GM23338 (cell line): ENCODE results near the gene AKTIP.

Source experiments
- CREB1 ChIP-seq: fragments of 250-450 bp; sonication (Bioruptor Pico); IDR thresholded peaks from 2 replicates; pipeline ENCODE4 v1.5.0; 2020; ENCODE audit warnings: low read depth, mild to moderate bottlenecking, moderate library complexity
- CTCF ChIP-seq, 2 experiments: fragments of 200-600 bp in 1 of 2; sonication (generic) in 1 of 2; conservative IDR thresholded peaks; 2 replicates each; pipeline versions ENCODE4 v1.5.1 to v1.6.1; 2016 to 2017; ENCODE audit warnings: antibody characterized with exemption in 2 of 2, low read depth in 2 of 2, mild to moderate bottlenecking in 2 of 2, moderate library complexity in 1 of 2
- EZH2 ChIP-seq: fragments of 200-600 bp; sonication (generic); IDR thresholded peaks from one replicate; pipeline ENCODE4 v1.8.0; 2017; ENCODE audit warnings: antibody characterized with exemption, mild to moderate bottlenecking, low read depth; ENCODE audit not compliant: unreplicated experiment
- EZH2phosphoT487 ChIP-seq: fragments of 200-600 bp; sonication (generic); IDR thresholded peaks from one replicate; pipeline ENCODE4 v1.8.1; 2018; ENCODE audit warnings: antibody characterized with exemption; ENCODE audit not compliant: unreplicated experiment
- JUNB ChIP-seq: IDR thresholded peaks from one replicate; pipeline ENCODE4 v1.6.1; 2016; ENCODE audit warnings: antibody characterized with exemption; ENCODE audit not compliant: unreplicated experiment
- POLR2AphosphoS5 ChIP-seq: IDR thresholded peaks from 2 replicates; pipeline ENCODE4 v1.6.1; 2016; ENCODE audit warnings: antibody characterized with exemption, low read depth
- REST ChIP-seq: IDR thresholded peaks from one replicate; pipeline ENCODE4 v1.6.1; 2018; ENCODE audit warnings: antibody characterized with exemption; ENCODE audit not compliant: unreplicated experiment
- STAT1 ChIP-seq: IDR thresholded peaks from one replicate; pipeline ENCODE4 v1.6.1; 2016; ENCODE audit warnings: antibody characterized with exemption; ENCODE audit not compliant: unreplicated experiment
- ZNF114 ChIP-seq: fragments of 250-450 bp; sonication (Bioruptor Pico); IDR thresholded peaks from 2 replicates; pipeline ENCODE4 v1.5.0; 2020; ENCODE audit warnings: mild to moderate bottlenecking, moderate library complexity
- ZNF462 ChIP-seq: fragments of 250-450 bp; sonication (Bioruptor Pico); IDR thresholded peaks from 2 replicates; pipeline ENCODE4 v1.5.0; 2020; ENCODE audit warnings: mild to moderate bottlenecking, moderate library complexity

GRCh38 chr16:53503991-53504663 lies 1.1 kb upstream of the AKTIP start:
- TF ChIP-seq EZH2 (no peak), CTCF (conservative IDR thresholded peaks at IDR 0.05; ENCODE audit: low read depth in 2 of 2) (no peak), EZH2phosphoT487 (no peak), REST (no peak), POLR2AphosphoS5 (no peak), STAT1 (no peak), ZNF462 (CRISPR knock-in tag) (no peak), ZNF114 (CRISPR knock-in tag) (no peak), JUNB (no peak), CREB1 (CRISPR knock-in tag) (no peak)
